Skin epidermis (tissue), 12 donors: ENCODE data around the gene TMEM41A.

Source experiments
- H3K27ac ChIP-seq, 21 experiments: fragments of 200-600 bp; sonication (generic) in 11 of 21; one replicate each; pipeline ENCODE4 v1.5.0; 2020; ENCODE audit warnings: mild to moderate bottlenecking in 3 of 21, inconsistent platforms in 2 of 21, moderate library complexity in 2 of 21
- H3K4me3 ChIP-seq, 7 experiments: fragments of 200-600 bp; sonication (generic) in 2 of 7; one replicate each; pipeline ENCODE4 v1.5.0; 2020; ENCODE audit warnings: inconsistent platforms in 2 of 7, mild to moderate bottlenecking in 2 of 7, moderate library complexity in 1 of 7

Gene TMEM41A

GRCh38 chr3:185498503-185499396, at the start of gene TMEM41A:
TSS of gene TMEM41A (minus strand) at chr3:185499035. CDS start at chr3:185498961, 74 bp downstream.
- Histone ChIP-seq H3K27ac (peak within 1 kb of the TSS in 20 of 21 experiments; percentile 61 to 95 (median 84)), H3K4me3 (peak within 1 kb of the TSS; percentile 63 to 93 (median 81))

GRCh38 chr3:185540695-185541094, 41.9 kb upstream of the TMEM41A start:
- Histone ChIP-seq H3K4me3 (no peak overlapping the region), H3K27ac (no peak overlapping the region)

DNA sequence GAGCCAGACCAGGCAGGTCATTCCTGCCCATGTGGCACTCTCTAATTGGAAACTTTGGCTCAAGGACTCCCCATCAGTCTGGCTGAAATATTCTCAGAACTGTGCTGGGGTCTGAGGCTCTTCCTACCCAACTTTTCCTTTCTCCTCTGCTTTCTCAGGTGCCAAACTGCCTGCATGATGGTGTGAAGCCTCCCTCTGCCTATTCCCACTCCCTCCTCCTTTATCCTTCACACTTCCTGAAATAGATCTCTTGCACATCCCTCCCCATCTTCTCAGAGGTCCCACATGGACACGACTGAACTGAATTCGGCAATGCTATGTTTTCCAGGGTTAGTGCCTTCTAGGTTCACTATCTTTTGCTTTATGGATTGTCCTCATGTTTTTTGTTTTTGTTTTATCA, 41.1 kb upstream of the TMEM41A start:
- Histone ChIP-seq H3K4me3 (no peak overlapping the region), H3K27ac (no peak overlapping the region)

GRCh38 chr3:185537369-185537970, 38.6 kb upstream of the TMEM41A start:
- peak overlapping the region in 11 of 21 experiments; percentile 1 to 65 (median 26) for H3K27ac ChIP-seq
- H3K4me3 ChIP-seq, result no peak overlapping the region

- H3K27ac ChIP-seq, result no peak overlapping the region
- no peak overlapping the region for H3K4me3 ChIP-seq
Observed at GRCh38 chr3:185534511-185534910, 35.7 kb upstream of the TMEM41A start.

DNA sequence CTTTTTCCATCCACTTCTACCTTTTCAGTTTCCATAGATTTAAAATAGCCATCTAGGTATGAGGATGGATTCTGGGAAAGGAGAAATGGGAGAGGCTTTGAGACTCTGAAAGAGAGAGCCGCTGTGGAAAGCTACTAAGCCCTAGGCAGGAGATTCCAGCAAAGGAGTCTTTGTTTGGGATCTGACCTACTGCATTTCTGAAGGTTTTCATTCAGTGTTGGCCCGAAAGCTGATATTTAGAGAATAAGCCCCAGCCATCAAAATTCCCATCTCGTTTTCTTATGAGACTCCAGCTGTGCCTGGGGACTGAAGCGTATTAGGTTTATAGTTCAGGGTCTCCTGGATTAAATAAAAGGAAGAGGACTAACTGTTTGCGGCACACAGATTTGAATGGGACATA, 34.1 kb upstream of the TMEM41A start:
- H3K27ac ChIP-seq, result no peak overlapping the region
- H3K4me3 ChIP-seq, result no peak overlapping the region

- no peak overlapping the region for H3K27ac ChIP-seq
- no peak overlapping the region for H3K4me3 ChIP-seq
Observed at GRCh38 chr3:185530856-185531255, 32.0 kb upstream of the TMEM41A start.

DNA sequence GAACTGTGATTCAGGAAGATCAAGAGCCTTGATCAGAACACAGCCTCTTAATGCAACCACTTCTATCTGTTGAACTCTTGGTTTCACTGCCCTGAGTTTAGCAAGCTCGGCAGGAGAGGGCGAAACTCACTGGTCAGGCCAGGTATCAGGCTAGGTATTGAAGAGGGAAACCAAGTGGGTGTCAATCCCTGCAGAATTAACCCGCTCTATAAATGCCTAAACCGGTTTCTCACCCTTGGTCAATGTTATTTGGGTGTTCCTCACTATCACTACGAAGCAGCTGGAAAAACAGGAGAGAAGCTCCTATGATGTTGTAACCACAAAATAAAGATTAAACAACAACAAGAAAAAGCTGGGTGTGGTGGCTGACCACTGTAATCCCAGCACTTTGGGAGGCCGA, 29.7 kb upstream of the TMEM41A start:
- H3K27ac ChIP-seq, result peak overlapping the region in 1 of 21 experiments; percentile 27
- H3K4me3 ChIP-seq, result no peak overlapping the region

DNA sequence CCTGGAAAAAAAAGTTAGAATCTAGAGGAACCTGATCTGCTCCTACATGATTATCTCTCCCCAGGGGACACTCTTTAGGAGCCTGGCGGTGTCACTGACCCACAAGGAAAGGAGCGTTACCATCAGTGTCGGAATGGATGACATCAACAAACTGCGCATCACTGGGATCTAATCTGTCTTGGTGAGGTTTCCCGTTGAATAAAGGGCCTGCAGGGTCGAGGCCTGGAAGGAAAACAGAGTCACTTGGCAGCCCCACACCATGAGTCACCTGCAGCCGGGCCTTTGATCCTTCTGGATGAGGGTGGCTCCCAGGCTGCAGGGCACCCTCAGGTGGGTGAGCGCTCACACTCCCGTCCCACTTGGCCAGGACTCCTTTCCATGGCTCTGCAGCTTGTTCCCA, 28.5 kb upstream of the TMEM41A start:
- H3K27ac ChIP-seq, result peak overlapping the region in 3 of 21 experiments; percentile 10 to 27 (median 11)

GRCh38 chr3:185526349-185526951, 27.6 kb upstream of the TMEM41A start:
- no peak overlapping the region for H3K27ac ChIP-seq
- H3K4me3 ChIP-seq, result no peak overlapping the region

More for the DNA sequence above, 28.5 kb upstream of the TMEM41A start:
- H3K4me3 ChIP-seq, result no peak overlapping the region

GRCh38 chr3:185521349-185522138, 22.7 kb upstream of the TMEM41A start:
- Histone ChIP-seq H3K27ac (no peak overlapping the region), H3K4me3 (no peak overlapping the region)

- no peak overlapping the region for H3K27ac ChIP-seq
- no peak overlapping the region for H3K4me3 ChIP-seq
Observed at GRCh38 chr3:185519021-185519420, 20.2 kb upstream of the TMEM41A start.

- no peak overlapping the region for H3K27ac ChIP-seq
Observed at GRCh38 chr3:185517387-185518130, 18.7 kb upstream of the TMEM41A start.

DNA sequence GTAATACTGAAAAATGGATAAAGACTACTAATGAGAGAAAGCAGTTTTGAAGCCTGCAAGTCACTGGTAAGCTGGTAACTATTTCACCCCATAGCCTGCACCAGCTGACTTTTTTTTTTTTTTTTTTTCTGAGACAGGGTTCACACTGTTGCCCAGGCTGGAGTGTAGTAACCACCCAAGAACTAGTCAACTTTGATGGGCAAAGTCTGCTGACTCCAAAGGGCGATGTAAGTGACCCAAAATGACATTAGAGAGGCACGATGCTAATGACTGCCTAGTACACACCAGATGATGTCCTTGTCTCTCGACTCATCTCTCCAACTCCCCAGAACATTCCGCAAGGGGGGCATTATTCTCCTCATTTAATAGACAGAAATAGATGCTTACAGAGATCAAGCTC, 12.9 kb upstream of the TMEM41A start:
- H3K27ac ChIP-seq, result no peak overlapping the region

More at GRCh38 chr3:185517387-185518130, 18.7 kb upstream of the TMEM41A start:
- H3K4me3 ChIP-seq, result no peak overlapping the region

GRCh38 chr3:185508335-185508991, 9.6 kb upstream of the TMEM41A start:
- Histone ChIP-seq H3K27ac (no peak overlapping the region), H3K4me3 (no peak overlapping the region)

More for the DNA sequence above, 12.9 kb upstream of the TMEM41A start:
- H3K4me3 ChIP-seq, result no peak overlapping the region

- H3K27ac ChIP-seq, result no peak overlapping the region
Observed at GRCh38 chr3:185507883-185508282, 9.0 kb upstream of the TMEM41A start.

DNA sequence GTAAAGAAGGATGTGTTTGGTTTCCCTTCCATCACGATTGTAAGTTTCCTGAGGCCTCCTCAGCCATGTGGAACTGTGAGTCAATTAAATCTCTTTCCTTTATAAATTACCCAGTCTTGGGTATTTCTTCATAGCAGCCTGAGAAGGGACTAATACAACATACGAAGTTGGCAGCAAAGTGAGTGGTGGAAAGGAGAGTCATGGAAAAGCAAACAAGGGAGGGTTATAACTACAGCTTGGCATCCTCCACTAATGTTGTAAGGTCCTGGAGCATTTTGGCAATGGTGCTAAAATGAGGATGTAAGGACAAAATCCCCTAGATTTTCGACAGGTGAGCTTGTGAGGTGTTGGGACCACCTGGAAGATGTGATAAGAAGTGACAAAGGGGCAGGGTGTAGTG, 5.8 kb upstream of the TMEM41A start:
- H3K27ac ChIP-seq, result peak overlapping the region in 3 of 21 experiments; percentile 8 to 46 (median 43)
- H3K4me3 ChIP-seq, result no peak overlapping the region

More at GRCh38 chr3:185507883-185508282, 9.0 kb upstream of the TMEM41A start:
- H3K4me3 ChIP-seq, result no peak overlapping the region

GRCh38 chr3:185503521-185503920, 4.7 kb upstream of the TMEM41A start:
- H3K4me3 ChIP-seq, result no peak overlapping the region
- H3K27ac ChIP-seq, result peak overlapping the region in 5 of 21 experiments; percentile 8 to 50 (median 27)
